ENCODE measurements around the gene STAT3. TPM values are rescaled to one million over a fixed set of nuclear protein-coding genes. Genes with fewer than 3 reads are reported as not detected.

The STAT3 gene
- total RNA-seq, 1 experiment from 2014 or later: 74.6 TPM

DNA sequence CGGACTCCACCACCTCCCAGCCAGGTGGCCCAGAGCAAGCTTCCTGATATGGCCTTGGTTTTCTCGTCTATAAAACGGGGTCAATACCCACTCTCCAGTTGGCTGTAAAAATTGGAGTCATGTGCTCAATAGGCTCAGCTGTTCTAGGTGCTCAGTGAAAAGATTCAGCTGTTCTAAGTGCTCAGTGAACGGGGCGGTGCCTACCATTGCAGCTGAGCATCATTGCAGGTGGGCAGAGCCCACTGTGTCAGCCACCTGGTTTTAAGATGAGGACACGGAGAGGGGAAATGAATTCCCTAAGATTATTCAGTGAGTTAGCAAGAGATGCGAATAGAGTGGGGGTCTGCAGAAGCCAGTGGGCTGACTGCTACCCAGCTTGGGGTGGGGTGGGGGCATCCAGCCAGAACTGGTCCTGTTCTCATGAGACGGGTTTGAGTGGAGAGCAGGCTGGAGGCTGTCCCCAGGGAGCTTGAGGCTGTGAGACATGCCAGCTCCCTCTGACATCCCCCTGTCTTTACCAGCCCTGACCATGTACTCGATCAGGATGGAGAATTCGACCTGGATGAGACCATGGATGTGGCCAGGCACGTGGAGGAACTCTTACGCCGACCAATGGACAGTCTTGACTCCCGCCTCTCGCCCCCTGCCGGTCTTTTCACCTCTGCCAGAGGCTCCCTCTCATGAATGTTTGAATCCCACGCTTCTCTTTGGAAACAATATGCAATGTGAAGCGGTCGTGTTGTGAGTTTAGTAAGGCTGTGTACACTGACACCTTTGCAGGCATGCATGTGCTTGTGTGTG, 78.1 kb downstream of the STAT3 start:
- ChIA-PET POLR2A (ENCODE audit: unreplicated experiment) (interaction anchor here (0.6 kb wide), 1 partner anchor 509 kb away, joined by 9 read pairs; no protein-coding TSS in a partner anchor), CTCF (no interaction called here)
- Histone ChIP-seq H3K4me3 (no peak overlapping the region), H3K4me1 (replicated peaks; ENCODE audit: insufficient read depth) (no peaks in the 10 kb centered on the region), H3K9me3 (ENCODE audit: insufficient read depth, low read depth) (no peaks in the 10 kb centered on the region), H3K79me2 (ENCODE audit: low read depth) (no peaks in the 10 kb centered on the region), H3K27ac (no peak overlapping the region), H3K27me3 (ENCODE audit: insufficient read depth, low read depth) (no peaks in the 10 kb centered on the region), H3K4me2 (no peak overlapping the region), H4K20me1 (ENCODE audit: insufficient read depth) (no peaks in the 10 kb centered on the region), H3K9me2 (ENCODE audit: insufficient read depth) (no peaks in the 10 kb centered on the region), H2AFZ (no peak overlapping the region), H3K36me3 (ENCODE audit: low read depth) (no peaks in the 10 kb centered on the region), H3F3A (ENCODE audit: insufficient read depth, low read depth) (no peaks in the 10 kb centered on the region; the same call in 1 of the 2 replicates)
- intact Hi-C loops (cut with micrococcal nuclease; ENCODE audit: unreplicated experiment): no loop called here
- TF ChIP-seq EZH2 (IDR thresholded peaks at IDR 0.05; ENCODE audit: low read depth): no peak
- TF ChIP-seq, protein P1, sequence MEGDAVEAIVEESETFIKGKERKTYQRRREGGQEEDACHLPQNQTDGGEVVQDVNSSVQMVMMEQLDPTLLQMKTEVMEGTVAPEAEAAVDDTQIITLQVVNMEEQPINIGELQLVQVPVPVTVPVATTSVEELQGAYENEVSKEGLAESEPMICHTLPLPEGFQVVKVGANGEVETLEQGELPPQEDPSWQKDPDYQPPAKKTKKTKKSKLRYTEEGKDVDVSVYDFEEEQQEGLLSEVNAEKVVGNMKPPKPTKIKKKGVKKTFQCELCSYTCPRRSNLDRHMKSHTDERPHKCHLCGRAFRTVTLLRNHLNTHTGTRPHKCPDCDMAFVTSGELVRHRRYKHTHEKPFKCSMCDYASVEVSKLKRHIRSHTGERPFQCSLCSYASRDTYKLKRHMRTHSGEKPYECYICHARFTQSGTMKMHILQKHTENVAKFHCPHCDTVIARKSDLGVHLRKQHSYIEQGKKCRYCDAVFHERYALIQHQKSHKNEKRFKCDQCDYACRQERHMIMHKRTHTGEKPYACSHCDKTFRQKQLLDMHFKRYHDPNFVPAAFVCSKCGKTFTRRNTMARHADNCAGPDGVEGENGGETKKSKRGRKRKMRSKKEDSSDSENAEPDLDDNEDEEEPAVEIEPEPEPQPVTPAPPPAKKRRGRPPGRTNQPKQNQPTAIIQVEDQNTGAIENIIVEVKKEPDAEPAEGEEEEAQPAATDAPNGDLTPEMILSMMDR (conservative IDR thresholded peaks at IDR 0.05): no peak
- no TSS peak for BruUV-seq (replicated peaks)
- DNase-seq: no peak

- no peaks in the 10 kb centered on the region for H3K79me2 ChIP-seq (ENCODE audit: low read depth)
- DNase-seq: no peak
- H3F3A ChIP-seq (ENCODE audit: insufficient read depth, low read depth): no peaks in the 10 kb centered on the region; the same call in 1 of the 2 replicates
- ChIA-PET CTCF (no interaction called here), POLR2A (ENCODE audit: unreplicated experiment) (interaction anchor here (0.6 kb wide), 1 partner anchor 105 kb away, joined by 3 read pairs; no protein-coding TSS in a partner anchor)
- no peak for TF ChIP-seq EZH2 (IDR thresholded peaks at IDR 0.05; ENCODE audit: low read depth)
- TF ChIP-seq, protein P1 (conservative IDR thresholded peaks at IDR 0.05): no peak
- H3K4me1 ChIP-seq (replicated peaks; ENCODE audit: insufficient read depth): no peaks in the 10 kb centered on the region
- no peak overlapping the region for H3K27ac ChIP-seq
- H3K27me3 ChIP-seq (ENCODE audit: insufficient read depth, low read depth): no peaks in the 10 kb centered on the region
- intact Hi-C loops (cut with micrococcal nuclease; ENCODE audit: unreplicated experiment): no loop called here
- H2AFZ ChIP-seq: no peak overlapping the region
- no TSS peak for BruUV-seq (replicated peaks)
- H3K36me3 ChIP-seq (ENCODE audit: low read depth): no peaks in the 10 kb centered on the region
- no peak overlapping the region for H3K4me2 ChIP-seq
- H4K20me1 ChIP-seq (ENCODE audit: insufficient read depth): no peaks in the 10 kb centered on the region
- no peak overlapping the region for H3K4me3 ChIP-seq
- H3K9me3 ChIP-seq (ENCODE audit: insufficient read depth, low read depth): no peaks in the 10 kb centered on the region
- H3K9me2 ChIP-seq (ENCODE audit: insufficient read depth): no peaks in the 10 kb centered on the region
These were observed 79.1 kb downstream of the STAT3 start for GRCh38 chr17:42309142-42309541.

DNA sequence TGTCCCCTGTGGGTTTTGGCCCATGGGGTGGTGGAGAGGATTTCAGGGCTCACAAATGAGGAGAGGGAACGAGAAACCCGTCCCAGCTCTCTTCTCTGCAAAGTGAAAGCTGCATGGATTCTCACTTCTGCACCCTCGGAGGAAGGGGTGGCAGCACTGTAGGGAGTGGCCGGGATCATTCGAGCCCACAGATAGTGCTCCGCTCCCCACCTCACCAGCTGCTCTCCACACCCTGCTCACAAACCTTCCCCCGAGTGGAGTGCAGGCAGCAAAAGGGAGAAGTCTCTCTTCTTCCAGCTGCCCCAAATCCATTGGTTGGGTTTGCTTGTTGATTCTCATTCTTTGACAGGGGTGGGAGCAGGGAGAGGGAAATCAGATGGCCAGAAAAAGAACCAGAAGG, 79.8 kb downstream of the STAT3 start:
- intact Hi-C loops (cut with micrococcal nuclease; ENCODE audit: unreplicated experiment): no loop called here
- Histone ChIP-seq H3K27ac (no peak overlapping the region), H3K4me1 (replicated peaks; ENCODE audit: insufficient read depth) (no peaks in the 10 kb centered on the region), H3K9me2 (ENCODE audit: insufficient read depth) (no peaks in the 10 kb centered on the region), H3K27me3 (ENCODE audit: insufficient read depth, low read depth) (no peaks in the 10 kb centered on the region), H2AFZ (no peak overlapping the region), H3K9me3 (ENCODE audit: insufficient read depth, low read depth) (no peaks in the 10 kb centered on the region), H3F3A (ENCODE audit: insufficient read depth, low read depth) (no peaks in the 10 kb centered on the region; the same call in 1 of the 2 replicates), H3K36me3 (ENCODE audit: low read depth) (no peaks in the 10 kb centered on the region), H3K4me2 (no peak overlapping the region), H3K79me2 (ENCODE audit: low read depth) (no peaks in the 10 kb centered on the region), H3K4me3 (no peak overlapping the region), H4K20me1 (ENCODE audit: insufficient read depth) (no peaks in the 10 kb centered on the region)
- no peak for DNase-seq
- CTCF ChIA-PET: no interaction called here
- BruUV-seq (replicated peaks): no TSS peak
- POLR2A ChIA-PET (ENCODE audit: unreplicated experiment): interaction anchor here (0.6 kb wide), 1 partner anchor 106 kb away, joined by 3 read pairs; no protein-coding TSS in a partner anchor
- no peak for TF ChIP-seq EZH2 (IDR thresholded peaks at IDR 0.05; ENCODE audit: low read depth)
- TF ChIP-seq, protein P1 (conservative IDR thresholded peaks at IDR 0.05): no peak

All from PC-9 (cell line).